Superior temporal gyrus (tissue), 1 donor: Measurements from ENCODE around the gene IL2RA.
A peak's percentile ranks its signal among the peaks of the same experiment; 100 is the strongest.

Experiments used
- DNase-seq: peaks from one replicate; pipeline ENCODE4 v3.0.0-alpha.2; 2016; ENCODE audit errors: extremely low spot score

IL2RA gene

DNA sequence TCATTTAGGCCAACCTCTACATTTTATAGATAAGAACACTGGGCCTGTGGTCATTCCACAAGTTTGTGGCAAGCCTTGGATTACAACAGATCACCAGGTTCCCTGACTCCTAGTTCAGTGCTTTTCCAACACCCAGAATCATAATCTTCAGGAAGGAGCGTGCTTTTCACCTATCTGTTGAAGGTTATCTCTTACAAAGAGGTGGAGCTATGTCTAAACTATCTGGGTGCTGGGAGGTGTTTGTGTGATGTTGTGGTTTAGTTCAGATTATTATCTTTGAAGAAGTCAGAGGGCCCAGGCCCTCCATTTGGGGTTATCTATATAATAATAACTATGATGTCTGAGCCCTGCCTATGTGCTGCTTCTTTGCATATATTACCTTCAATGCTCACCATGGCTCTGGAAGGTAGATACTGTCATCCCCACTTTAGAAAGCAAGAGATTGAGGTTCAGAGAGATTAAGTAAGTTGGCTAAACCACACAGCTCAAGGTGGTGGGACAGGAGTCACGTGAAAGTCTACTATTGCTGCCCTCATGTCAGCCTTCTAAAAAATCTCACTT, 24.0 kb downstream of the IL2RA start:
- no peak for DNase-seq

DNA sequence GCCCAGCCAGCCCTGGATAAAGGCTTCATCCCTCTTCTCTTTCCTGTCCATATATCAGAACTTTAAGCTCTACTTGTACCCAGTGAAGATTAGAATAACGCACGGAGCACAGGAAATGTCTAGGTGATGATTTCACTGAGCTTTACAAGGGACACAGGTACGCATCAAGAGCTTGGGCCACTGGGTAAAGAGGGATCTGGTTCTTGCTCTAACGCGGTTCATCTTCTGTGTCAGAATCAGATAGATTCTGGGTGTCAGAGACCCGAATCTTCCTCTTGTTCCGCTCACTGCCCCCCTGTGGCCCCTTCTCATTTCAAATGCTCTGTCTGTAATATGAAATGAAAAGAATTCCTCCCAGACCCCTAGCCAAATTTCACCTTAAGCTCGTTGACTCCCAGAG, 24.7 kb downstream of the IL2RA start:
- DNase-seq = no peak

- no peak for DNase-seq
Measured at GRCh38 chr10:6036861-6037321, 25.3 kb downstream of the IL2RA start.

DNA sequence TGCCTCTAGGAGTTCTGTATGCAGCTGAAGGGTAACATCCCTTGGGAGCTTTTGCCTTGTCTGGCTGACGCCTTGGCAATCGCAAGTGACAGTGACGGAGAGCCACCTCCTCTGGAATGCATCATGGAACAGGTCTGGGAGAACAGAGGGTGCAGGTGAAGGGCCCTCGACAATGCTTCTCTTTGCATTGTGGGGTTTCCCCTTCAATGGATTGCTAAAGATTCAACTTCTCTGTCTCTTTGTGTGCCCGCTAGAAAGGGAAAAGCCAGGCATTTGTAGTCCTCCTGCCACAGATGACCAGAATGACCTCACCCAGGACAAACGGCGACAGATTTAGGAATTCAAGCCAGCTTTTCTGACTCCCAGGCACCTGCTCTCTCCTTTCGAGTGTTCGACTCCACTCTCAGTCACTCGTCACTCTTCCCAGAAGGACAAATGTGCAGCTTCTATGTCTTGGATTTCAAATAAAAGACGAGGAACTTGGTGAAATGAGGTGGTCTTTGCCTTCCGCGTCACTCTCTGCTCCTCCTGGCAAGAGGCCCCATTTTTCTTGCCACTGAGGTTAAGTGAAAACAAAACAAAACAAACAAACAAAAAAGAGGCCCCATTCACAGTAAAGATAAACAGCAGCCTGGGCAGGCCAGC, 26.1 kb downstream of the IL2RA start:
- DNase-seq = no peak

DNA sequence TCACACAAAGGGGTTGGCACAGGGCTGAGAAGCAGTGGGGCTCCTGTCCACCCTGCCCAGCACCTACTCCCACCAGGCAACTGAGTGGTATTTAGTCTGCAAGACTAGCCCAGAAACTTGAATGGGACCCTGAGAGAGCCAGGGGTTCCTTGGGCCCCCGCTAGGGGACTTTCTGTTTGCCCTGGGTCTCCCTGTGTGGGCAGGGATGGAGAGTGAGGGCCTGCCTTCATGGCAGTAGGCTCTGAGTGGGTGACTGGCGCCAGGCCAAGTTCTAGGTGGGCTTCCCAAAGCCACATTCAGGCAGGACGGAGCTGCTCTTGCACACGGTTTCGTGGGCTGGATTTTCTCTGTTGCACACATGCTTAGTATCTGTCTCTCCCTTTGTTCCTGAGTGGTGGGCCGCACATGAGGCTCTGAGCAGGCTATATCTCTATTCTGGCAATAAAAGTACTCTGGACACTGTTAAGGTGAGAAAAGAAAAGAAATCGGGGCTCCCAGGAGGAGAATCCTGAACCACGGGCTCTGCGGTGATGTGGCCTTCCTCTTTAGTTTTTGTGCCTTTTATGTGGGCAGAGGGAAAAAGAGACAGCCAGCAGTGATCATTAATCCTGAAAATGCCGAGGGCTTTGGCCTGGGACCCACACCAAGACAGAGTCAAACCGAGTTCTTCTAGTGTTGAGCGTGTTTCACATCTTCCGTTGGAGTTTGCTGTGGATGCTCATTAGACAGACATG, 26.9 kb downstream of the IL2RA start:
- DNase-seq = no peak

DNA sequence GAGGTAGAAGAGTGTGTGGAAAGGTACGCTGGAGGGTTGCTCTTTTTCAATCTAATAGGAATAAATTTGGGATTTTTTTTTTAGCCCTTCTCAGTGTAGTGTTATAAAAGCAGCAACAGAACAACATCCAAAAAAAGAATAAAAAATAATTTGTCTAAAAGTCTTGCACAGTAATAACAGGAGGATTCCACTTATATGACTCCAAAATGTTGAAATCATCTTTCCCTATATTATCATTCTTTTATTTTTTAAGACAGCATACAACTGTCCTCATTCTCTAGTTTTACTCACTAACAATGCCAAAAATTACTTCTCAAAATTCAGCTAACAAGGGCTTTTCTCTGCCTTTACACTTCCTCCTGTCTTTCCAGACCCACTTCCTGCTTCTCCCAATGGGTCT, 27.8 kb downstream of the IL2RA start:
- no peak for DNase-seq

- DNase-seq = no peak
Measured at GRCh38 chr10:6033954-6034353, 28.2 kb downstream of the IL2RA start.

- DNase-seq = no peak
Measured at GRCh38 chr10:6030940-6031339, 31.2 kb downstream of the IL2RA start.

GRCh38 chr10:6030217-6030616, 31.9 kb downstream of the IL2RA start:
- DNase-seq = no peak

DNA sequence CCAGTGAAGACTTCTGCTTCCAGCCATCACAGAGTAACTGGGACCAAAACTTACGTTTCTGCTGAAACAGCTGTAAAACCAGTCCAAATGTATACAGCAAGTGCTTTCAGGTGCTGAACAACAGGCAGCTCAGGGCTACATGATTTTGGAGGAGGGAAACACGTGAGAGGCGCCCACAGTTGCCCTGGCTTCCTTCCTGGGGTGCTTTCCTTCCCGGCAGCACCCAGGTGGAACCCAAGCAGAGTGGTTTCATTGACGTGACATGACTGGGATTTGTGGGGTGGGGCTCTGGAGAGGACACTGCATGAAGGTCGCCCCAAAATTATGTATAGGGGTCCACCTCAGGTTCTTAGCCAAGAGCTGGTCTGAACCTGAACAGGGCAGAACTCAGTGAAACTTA, 34.2 kb downstream of the IL2RA start:
- DNase-seq = no peak

GRCh38 chr10:6025683-6026255, 36.4 kb downstream of the IL2RA start:
- DNase-seq = no peak

- DNase-seq = no peak
Measured at GRCh38 chr10:6024334-6024682, 37.9 kb downstream of the IL2RA start.

DNA sequence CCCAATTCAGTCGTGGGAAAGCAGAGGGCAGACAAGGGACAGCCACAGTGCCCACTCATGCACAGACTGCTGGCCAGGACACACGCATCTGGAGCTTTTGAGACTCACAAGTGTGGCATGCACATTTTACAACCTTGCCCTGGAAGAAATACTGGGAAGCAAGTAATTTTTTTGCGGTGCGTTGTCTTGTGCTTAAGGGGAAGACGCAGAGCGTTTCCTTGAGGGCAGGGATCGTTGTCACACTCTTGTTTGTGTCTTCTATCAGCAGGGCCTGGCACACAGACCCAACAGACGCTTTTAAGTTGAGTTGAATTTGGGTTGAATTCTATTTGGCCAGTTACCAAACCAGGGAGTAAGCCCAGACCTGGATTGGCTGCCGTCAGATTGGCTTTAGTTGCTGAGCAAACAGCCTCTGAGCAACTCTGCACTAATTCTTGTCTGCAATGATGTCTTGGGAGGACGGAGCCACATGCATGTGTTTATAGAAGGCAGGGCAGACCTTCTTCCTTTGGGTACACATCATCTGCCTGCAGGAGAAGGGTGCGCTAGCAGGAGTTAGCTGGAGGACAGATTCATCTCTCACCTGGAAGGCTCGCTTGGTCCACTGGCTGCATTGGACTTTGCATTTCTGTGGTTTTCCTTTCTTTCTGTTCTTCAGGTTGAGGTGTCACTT, 38.4 kb downstream of the IL2RA start:
- no peak for DNase-seq

- DNase-seq = no peak
Measured at GRCh38 chr10:6022660-6023059, 39.5 kb downstream of the IL2RA start.

DNA sequence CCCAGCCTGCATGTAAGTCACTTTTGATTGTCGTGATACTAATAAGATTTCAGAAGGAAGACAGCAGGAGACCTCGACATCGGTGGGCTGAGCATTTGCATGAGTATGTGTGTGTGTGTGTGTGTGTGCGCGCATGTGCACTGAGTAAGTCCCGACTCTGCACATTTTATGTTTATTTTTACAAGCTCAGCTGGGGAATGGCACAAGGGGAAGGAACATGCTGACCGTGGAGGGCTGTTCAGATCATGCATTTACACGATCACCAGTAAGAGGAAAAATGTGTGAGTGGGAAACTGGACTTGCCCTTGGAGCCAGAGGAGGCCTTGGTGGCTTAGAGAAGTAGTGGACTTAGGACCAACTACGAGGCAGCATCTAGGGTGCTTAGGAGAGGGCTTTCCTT, 41.3 kb downstream of the IL2RA start:
- DNase-seq = no peak

DNA sequence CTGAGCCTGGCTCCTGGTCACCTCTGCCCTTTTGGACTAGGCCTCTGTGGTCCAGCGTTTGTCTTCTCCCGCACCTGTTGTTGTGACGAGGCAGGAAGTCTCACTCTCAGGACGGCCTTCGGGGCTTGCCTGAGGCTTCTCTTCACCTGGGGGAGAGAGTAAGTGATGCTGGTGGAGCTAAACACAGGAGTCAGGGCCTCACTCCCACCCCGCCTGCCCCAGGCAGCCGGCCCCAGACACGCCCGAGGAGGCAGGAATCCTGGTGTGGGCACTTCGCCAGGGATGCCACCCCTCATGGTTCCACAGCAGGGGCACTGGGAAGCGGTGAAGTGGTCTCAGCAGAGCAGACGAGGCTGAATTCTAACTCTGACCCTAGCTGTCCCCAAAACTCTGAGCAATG, 42.4 kb downstream of the IL2RA start:
- no peak for DNase-seq

GRCh38 chr10:6019010-6019782, 43.0 kb downstream of the IL2RA start:
- DNase-seq = no peak

GRCh38 chr10:6018422-6018821, 43.7 kb downstream of the IL2RA start:
- no peak for DNase-seq

- DNase-seq = no peak
Measured at GRCh38 chr10:6017781-6018354, 44.3 kb downstream of the IL2RA start.

GRCh38 chr10:6014241-6014761, 47.9 kb downstream of the IL2RA start:
- peak; percentile 85 for DNase-seq
